SK-N-SH (cell line): ENCODE results near the gene ENOX1.

Source experiments
- CTCF ChIP-seq: fragments of 200-600 bp; sonication (generic); IDR thresholded peaks from 2 replicates; pipeline ENCODE4 v1.6.1; 2017; ENCODE audit warnings: antibody characterized with exemption, mild to moderate bottlenecking, moderate library complexity
- EP300 ChIP-seq, 2 experiments: IDR thresholded peaks; 2 replicates each; pipeline versions ENCODE4 v1.4.0 to v1.6.1; 2012; ENCODE audit warnings: borderline replicate concordance in 1 of 2, low read depth in 1 of 2, low read length in 1 of 2
- PBX3 ChIP-seq: IDR thresholded peaks from 2 replicates; pipeline ENCODE4; 2012

- TF ChIP-seq CTCF: no peak
- TF ChIP-seq PBX3: peak; percentile 37; the same call in 1 of the 2 replicates
- TF ChIP-seq EP300 (IDR thresholded peaks at IDR 0.05; ENCODE audit: borderline replicate concordance in 1 of 2, low read depth in 1 of 2, low read length in 1 of 2): peak in 1 of 2 experiments; percentile 67; a peak in 2 of 4 replicates
These were observed 121.4 kb downstream of the ENOX1 start for GRCh38 chr13:43665388-43665787.
